Duodenal mucosa (tissue), 2 donors: Measurements from ENCODE around the gene LYPD5.
A peak's percentile ranks its signal among the peaks of the same experiment; 100 is the strongest.

ENCODE experiments used
- H3K27ac ChIP-seq: one replicate; pipeline ENCODE4 v1.7.0; 2013; ENCODE audit warnings: low read depth, low read length
- H3K27me3 ChIP-seq, 2 donors: one replicate each; pipeline ENCODE4 v1.7.0; 2013; ENCODE audit warnings: low read length in 2 of 2, control low read depth in 1 of 2; ENCODE audit not compliant: insufficient read depth in 2 of 2, control insufficient read depth in 1 of 2
- H3K36me3 ChIP-seq, 2 donors: one replicate each; pipeline ENCODE4 v1.7.0; 2013; ENCODE audit warnings: low read length in 2 of 2, control low read depth in 1 of 2; ENCODE audit not compliant: insufficient read depth in 2 of 2, control insufficient read depth in 1 of 2
- H3K4me1 ChIP-seq, 2 donors: one replicate each; pipeline ENCODE4 v1.7.0; 2013; ENCODE audit warnings: low read length in 2 of 2, control low read depth in 1 of 2; ENCODE audit not compliant: insufficient read depth in 2 of 2, control insufficient read depth in 1 of 2
- H3K4me3 ChIP-seq, 2 donors: one replicate each; pipeline ENCODE4 v1.7.0; 2013; ENCODE audit warnings: low read length in 2 of 2, low read depth in 1 of 2
- H3K9ac ChIP-seq, 2 donors: one replicate each; pipeline ENCODE4 v1.7.0; 2013; ENCODE audit warnings: low read length in 2 of 2, low read depth in 1 of 2
- H3K9me3 ChIP-seq, 2 donors: one replicate each; pipeline ENCODE4 v1.7.0; 2013; ENCODE audit warnings: low read length in 2 of 2, control low read depth in 1 of 2; ENCODE audit not compliant: control insufficient read depth in 1 of 2

Gene LYPD5

DNA sequence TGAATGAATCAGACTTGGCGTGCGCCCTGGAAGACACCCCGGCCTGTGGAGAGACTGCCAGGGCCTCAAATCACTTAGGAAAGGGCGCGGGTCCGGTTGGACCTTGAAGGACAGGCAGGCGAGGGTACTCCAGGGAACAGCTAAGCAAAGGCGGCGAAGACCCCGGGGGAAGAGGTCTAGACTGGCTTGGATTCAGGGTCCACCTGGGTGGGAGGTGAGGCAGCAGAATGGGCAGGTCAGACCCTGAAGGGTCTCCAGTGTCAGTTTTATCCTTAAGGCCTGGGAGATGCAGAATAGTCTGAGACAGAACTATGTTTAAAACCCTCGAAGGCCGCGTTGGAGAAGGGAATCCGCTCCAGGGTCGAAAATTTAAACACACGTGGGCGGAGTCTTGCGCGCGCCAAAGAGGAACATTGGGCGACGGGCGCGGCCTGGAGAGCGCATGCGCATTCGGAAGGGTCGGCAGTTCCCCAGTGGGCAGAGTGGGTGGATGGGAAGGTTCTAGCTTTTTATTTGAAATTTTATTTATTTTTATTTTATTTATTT is 46.9 kb downstream of the LYPD5 start:
- Histone ChIP-seq H3K27ac (peak overlapping the region; percentile 100), H3K4me3 (peak overlapping the region; percentile 85 to 97), H3K36me3 (peaks cover 4 to 9% of the 10 kb centered on the region in 2 donors), H3K9me3 (no peaks in the 10 kb centered on the region), H3K27me3 (no peaks in the 10 kb centered on the region), H3K4me1 (peaks cover 21 to 22% of the 10 kb centered on the region in 2 donors), H3K9ac (peak overlapping the region; percentile 83 to 92)

DNA sequence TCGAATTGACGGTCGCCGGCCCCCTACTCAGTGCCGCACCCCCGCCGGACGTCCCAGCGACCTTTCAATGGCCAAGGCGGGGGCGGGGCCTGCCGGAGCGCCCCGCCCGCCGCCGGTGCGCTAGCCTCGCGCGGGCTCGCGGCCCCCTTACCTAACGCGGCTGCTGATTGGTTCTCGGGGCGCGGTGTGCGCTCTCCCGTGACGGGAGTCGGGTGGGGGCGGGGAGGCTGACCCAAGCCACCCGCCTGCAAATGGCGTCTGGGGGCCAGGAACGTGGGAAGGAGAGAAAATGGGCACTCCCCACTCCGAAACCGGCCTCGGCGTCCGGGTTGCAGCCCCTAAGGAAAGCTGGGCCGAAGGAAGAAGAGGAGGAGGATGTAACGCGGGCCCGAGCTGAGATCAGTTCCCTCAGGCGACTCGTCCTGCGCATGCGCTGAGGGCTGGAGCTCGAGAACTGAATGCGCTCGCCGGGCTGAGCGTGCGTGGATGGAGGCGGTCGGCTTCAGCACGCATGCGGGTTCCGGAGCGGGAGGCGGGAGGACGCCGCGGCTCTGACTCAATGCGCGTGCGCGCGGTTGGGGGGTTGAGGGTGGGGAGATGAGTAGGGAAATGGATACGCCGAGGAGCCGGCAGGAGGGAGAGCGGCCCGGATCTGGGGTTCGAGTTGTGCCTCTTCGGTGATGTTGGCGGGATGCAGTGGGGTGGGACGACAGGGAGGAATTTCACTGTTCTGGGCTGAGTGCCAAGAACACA is 47.6 kb downstream of the LYPD5 start, which contains the start of gene SMG9:
SMG9 (minus strand) TSS at position 460 of the 753 bp plus-strand sequence. CDS start 4,221 bp downstream, outside the sequence.
- Histone ChIP-seq H3K4me1 (peaks cover 21 to 22% of the 10 kb centered on the region in 2 donors), H3K9ac (peak within 1 kb of the TSS; percentile 83 to 92), H3K9me3 (no peaks in the 10 kb centered on the region), H3K27me3 (no peaks in the 10 kb centered on the region), H3K4me3 (peak within 1 kb of the TSS; percentile 85 to 97), H3K27ac (peak within 1 kb of the TSS; percentile 100), H3K36me3 (peaks cover 9 to 15% of the 10 kb centered on the region in 2 donors)

DNA sequence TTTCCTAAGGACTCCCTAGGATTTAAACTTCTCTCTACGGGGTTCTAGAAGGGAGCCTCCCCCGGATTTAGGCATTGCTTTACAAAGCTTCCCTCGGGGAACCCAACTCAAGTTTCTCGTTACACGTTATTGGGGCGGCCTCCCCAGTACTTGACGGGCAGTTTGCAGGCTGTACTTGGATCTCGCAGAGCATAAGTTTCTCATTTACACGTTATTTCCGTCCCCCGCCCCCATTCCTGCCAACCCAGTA is 48.1 kb downstream of the LYPD5 start:
- Histone ChIP-seq H3K9ac (peak overlapping the region; percentile 83 to 92), H3K4me1 (peaks cover 21 to 22% of the 10 kb centered on the region in 2 donors), H3K27me3 (no peaks in the 10 kb centered on the region), H3K4me3 (peak overlapping the region; percentile 85 to 97), H3K36me3 (peaks cover 9 to 20% of the 10 kb centered on the region in 2 donors), H3K27ac (peak overlapping the region; percentile 100), H3K9me3 (no peaks in the 10 kb centered on the region)

DNA sequence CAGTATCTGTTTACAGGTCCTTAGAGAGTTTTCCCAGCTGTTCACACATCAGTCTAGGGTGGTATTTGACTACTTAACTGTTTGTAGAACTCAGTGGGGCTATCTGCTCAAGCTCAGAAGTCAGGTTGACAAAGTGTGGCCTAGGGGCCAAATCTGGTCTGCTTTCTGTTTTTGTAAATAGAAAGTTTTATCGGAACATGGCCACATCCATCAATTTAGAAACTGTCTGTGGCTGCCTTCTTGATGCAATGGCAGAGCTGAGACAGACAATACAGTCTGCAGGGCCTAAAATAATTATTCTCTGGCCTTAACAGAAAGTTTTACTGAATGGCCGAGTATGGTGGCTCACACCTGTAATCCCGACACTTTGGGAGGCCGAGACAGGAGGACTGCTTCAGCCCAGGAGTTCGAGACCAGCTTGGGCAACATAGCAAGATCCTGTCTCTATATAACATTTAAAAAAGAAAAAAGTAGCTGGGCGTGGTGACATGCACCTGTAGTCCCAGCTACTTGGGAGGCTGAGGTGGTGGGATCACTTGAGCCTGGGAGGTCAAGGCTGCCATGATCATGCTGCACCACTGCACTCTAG is 49.9 kb downstream of the LYPD5 start:
- Histone ChIP-seq H3K4me3 (no peak overlapping the region), H3K27ac (no peak overlapping the region), H3K9me3 (no peaks in the 10 kb centered on the region), H3K9ac (peak overlapping the region in 1 of 2 donors; percentile 92), H3K36me3 (peaks cover 14 to 38% of the 10 kb centered on the region in 2 donors), H3K4me1 (peaks cover 21 to 22% of the 10 kb centered on the region in 2 donors), H3K27me3 (no peaks in the 10 kb centered on the region)

DNA sequence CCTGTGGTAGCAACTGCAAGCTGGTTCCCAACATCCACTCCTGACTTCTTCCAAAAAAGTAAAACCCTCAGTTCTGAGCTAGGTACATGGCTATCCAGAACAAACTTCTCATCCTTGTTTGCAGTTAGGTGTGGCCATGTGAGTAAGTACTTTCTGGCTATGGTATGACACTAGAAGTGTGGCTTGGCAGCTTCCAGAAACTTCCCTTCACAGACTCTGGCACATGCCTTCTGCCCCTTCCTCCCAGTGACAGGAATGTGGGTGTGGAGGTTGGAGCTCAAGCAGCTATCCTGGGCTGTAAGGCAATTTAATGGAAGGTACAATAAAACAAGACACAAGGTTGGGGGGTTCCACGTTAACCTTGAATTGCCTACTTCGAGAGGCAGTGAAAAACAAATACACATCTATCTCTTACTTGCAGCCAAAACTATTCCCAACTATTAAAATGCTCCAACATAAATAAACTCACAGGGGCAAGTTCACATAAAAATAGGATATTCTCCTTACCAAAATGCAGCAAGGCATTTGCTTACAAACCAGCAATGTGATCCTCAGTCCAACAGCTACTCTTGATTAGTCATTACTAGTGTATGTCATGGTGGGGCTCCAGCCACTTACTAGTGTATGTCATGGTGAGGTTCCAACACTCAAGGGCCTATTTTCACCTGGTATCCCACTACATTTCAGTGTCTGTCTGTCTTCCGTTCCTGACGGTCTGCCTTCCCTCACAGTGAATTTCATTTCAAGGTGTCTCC is 50.6 kb downstream of the LYPD5 start:
- Histone ChIP-seq H3K27me3 (no peaks in the 10 kb centered on the region), H3K9ac (no peak overlapping the region), H3K36me3 (peaks cover 19 to 45% of the 10 kb centered on the region in 2 donors), H3K4me3 (no peak overlapping the region), H3K27ac (no peak overlapping the region), H3K4me1 (peaks cover 21 to 22% of the 10 kb centered on the region in 2 donors), H3K9me3 (no peaks in the 10 kb centered on the region)

DNA sequence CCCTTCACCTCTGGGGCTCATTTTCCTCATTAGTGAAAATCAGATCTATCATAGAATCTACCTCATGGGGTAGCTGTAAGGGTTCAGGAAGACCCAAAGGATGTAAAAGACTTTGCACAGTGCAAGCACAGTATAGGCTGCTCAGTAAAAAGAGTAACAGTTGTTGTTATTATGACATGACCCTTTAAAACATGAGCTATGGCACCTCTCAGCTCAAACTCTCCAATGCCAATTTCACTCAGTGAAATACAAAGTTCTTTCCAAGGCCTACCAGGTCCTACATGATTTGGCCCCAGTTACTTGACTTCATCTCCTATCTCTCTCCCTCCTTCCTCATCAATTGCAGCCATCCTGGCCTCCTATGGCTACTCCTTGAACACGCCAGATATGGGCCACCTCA is 52.3 kb downstream of the LYPD5 start:
- H3K4me1 ChIP-seq = peaks cover 17 to 19% of the 10 kb centered on the region in 2 donors
- H3K4me3 ChIP-seq = no peak overlapping the region
- no peaks in the 10 kb centered on the region for H3K27me3 ChIP-seq
- peaks cover 24 to 54% of the 10 kb centered on the region in 2 donors for H3K36me3 ChIP-seq
- no peak overlapping the region for H3K9ac ChIP-seq
- H3K27ac ChIP-seq = no peak overlapping the region
- no peaks in the 10 kb centered on the region for H3K9me3 ChIP-seq

DNA sequence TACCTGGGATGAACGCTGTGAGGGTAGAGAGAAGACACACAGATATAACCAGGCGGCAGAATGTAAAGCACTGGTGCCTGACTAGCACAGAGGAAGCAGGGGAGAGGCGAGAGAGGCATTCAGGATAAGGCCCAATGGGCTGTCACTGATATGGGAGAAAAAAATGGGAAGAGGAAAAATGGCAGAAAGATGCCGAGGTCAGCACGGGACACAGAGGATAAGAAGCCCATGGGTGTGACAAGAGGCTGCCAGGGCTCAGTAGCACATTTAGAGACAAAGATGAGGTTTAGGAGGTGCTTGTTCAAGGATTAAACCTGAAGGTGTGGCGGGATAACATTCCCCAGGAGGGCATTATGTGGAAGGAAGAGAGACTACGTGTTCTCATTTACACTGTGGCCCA is 53.1 kb downstream of the LYPD5 start:
- no peak overlapping the region for H3K9ac ChIP-seq
- H3K4me3 ChIP-seq = no peak overlapping the region
- peaks cover 20 to 25% of the 10 kb centered on the region in 2 donors for H3K4me1 ChIP-seq
- no peaks in the 10 kb centered on the region for H3K9me3 ChIP-seq
- H3K27me3 ChIP-seq = no peaks in the 10 kb centered on the region
- H3K27ac ChIP-seq = no peak overlapping the region
- peaks cover 26 to 60% of the 10 kb centered on the region in 2 donors for H3K36me3 ChIP-seq

DNA sequence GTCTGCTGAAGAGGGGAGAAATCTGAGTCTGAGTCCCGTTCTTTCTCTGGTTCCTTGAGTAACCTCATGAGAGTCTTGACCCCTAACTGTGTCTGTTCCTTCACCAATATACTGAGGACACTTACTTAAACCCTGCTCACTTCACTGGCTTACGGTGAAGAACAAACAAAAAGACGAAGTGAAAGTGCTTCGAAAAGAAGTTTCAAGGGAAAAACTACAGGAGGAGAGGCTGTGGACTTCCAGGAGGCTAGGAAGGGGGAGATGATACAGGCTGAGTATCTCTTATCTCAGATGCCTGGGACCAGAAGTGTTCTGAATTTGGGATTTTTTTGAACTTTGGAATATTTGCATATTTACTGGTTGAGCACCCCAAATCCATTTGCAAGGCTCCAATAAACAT is 53.6 kb downstream of the LYPD5 start:
- Histone ChIP-seq H3K4me3 (no peak overlapping the region), H3K27me3 (no peaks in the 10 kb centered on the region), H3K27ac (no peak overlapping the region), H3K9ac (no peak overlapping the region), H3K4me1 (peaks cover 18 to 22% of the 10 kb centered on the region in 2 donors), H3K36me3 (peaks cover 29 to 63% of the 10 kb centered on the region in 2 donors), H3K9me3 (no peaks in the 10 kb centered on the region)

DNA sequence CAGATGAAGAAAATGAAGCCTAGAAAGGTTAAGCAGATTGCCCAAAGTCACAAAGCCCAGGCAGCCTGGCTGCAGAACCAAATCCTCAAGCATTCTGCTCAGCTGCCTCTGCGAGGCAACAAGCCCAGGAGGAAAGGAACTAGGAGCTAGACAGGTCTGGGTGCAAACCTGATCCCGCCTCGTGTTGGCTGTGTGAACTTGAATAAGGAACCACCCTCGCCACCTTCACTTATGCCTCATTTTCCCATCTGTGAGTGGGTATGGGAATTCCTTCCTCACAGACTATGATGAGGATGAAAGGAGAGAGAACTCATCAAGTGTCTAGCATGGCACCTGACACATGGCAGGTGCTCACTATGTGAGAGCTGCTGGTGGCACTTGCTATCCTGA is 54.0 kb downstream of the LYPD5 start:
- Histone ChIP-seq H3K4me3 (no peak overlapping the region), H3K36me3 (peaks cover 30 to 67% of the 10 kb centered on the region in 2 donors), H3K9me3 (no peaks in the 10 kb centered on the region), H3K9ac (no peak overlapping the region), H3K27me3 (no peaks in the 10 kb centered on the region), H3K4me1 (peaks cover 13 to 17% of the 10 kb centered on the region in 2 donors), H3K27ac (no peak overlapping the region)
